Measurements from ENCODE around the gene GNG5.
"Not testable (repeated sequence)": the region's sequence is repeated elsewhere in the genome, so short reads cannot be mapped to it uniquely, and the experiment has no call there.

Gene GNG5

GRCh38 chr1:84506002-84506728 is at the start of gene GNG5, which contains the start of gene SPATA1:
Gene GNG5, minus strand, starts transcription at chr1:84506581. Its CDS starts 490 bp downstream, at chr1:84506091.
Gene SPATA1, plus strand, starts transcription at chr1:84506386. Its CDS starts 9,974 bp downstream, at chr1:84516360.
- DNase-seq = peak; percentile 95

GRCh38 chr1:84550826-84551225 is 44.4 kb upstream of the GNG5 start:
- DNase-seq = no peak

GRCh38 chr1:84541679-84542078 is 35.3 kb upstream of the GNG5 start:
- DNase-seq = no peak

- DNase-seq = no peak
Observed at GRCh38 chr1:84540759-84541158, 34.4 kb upstream of the GNG5 start.

- no peak for DNase-seq
Observed at GRCh38 chr1:84539972-84540371, 33.6 kb upstream of the GNG5 start.

- no peak for DNase-seq
Observed at GRCh38 chr1:84538599-84538998, 32.2 kb upstream of the GNG5 start.

- DNase-seq = no peak
Observed at GRCh38 chr1:84525779-84526178, 19.4 kb upstream of the GNG5 start.

- no peak for DNase-seq
Observed at GRCh38 chr1:84524590-84524989, 18.2 kb upstream of the GNG5 start.

GRCh38 chr1:84510668-84511067 is 4.3 kb upstream of the GNG5 start:
- no peak for DNase-seq

- DNase-seq = no peak
Observed at GRCh38 chr1:84510165-84510564, 3.8 kb upstream of the GNG5 start.

GRCh38 chr1:84509029-84509428 is 2.6 kb upstream of the GNG5 start:
- DNase-seq = no peak

- DNase-seq = no peak
Observed at GRCh38 chr1:84508510-84508909, 2.1 kb upstream of the GNG5 start.

GRCh38 chr1:84507887-84508286 is 1.5 kb upstream of the GNG5 start:
- DNase-seq = not testable (repeated sequence)

GRCh38 chr1:84506729-84507453 is 510 bp upstream of the GNG5 start:
- DNase-seq = no peak

- DNase-seq = no peak
Observed at GRCh38 chr1:84505493-84506001, 834 bp downstream of the GNG5 start.

GRCh38 chr1:84504580-84505492 is 1.5 kb downstream of the GNG5 start:
- no peak for DNase-seq

GRCh38 chr1:84502927-84503326 is 3.5 kb downstream of the GNG5 start:
- no peak for DNase-seq

GRCh38 chr1:84497631-84498275 is 8.6 kb downstream of the GNG5 start:
- no peak for DNase-seq

- no peak for DNase-seq
Observed at GRCh38 chr1:84496498-84496897, 9.9 kb downstream of the GNG5 start.

GRCh38 chr1:84493747-84494146 is 12.6 kb downstream of the GNG5 start:
- no peak for DNase-seq

- no peak for DNase-seq
Observed at GRCh38 chr1:84492726-84493125, 13.7 kb downstream of the GNG5 start.

GRCh38 chr1:84489766-84490165 is 16.6 kb downstream of the GNG5 start:
- no peak for DNase-seq

GRCh38 chr1:84488107-84488506 is 18.3 kb downstream of the GNG5 start:
- no peak for DNase-seq
